WTC11 (cell line): Measurements from ENCODE around the gene PMS1. TPM values are rescaled to one million over a fixed set of nuclear protein-coding genes. Genes with fewer than 3 reads are reported as not detected.

Source experiments
- ATAC-seq: fragments of 200-7000 bp; cut with Tn5 transposase; 2 replicates; pipeline ENCODE4 v1.10.0; 2021; ENCODE audit warnings: mild to moderate bottlenecking, moderate library complexity
- CTCF ChIA-PET: fragments of 300-600 bp; sonication (Branson Sonifier 250); formaldehyde crosslinking; loops from one replicate; lab custom pipeline; 2021; ENCODE audit warnings: antibody characterized with exemption; lab: Charles Lee
- POLR2A ChIA-PET: fragments of 350-600 bp; sonication (Branson Sonifier 250); formaldehyde crosslinking; loops from one replicate; lab custom pipeline; 2021; ENCODE audit warnings: antibody characterized with exemption; lab: Charles Lee
- DNase-seq: peaks from one replicate; pipeline ENCODE4 v3.0.0; 2021; ENCODE audit warnings: low spot score
- H3K27ac Mint-ChIP-seq: 2 replicates; pipeline ENCODE4 v1.8.0; 2021; ENCODE audit warnings: mixed read lengths
- H3K27me3 Mint-ChIP-seq: 2 replicates; pipeline ENCODE4 v1.8.0; 2021; ENCODE audit warnings: low read depth, mild to moderate bottlenecking, moderate library complexity, mixed read lengths
- H3K36me3 Mint-ChIP-seq: 2 replicates; pipeline ENCODE4 v1.8.0; 2021; ENCODE audit warnings: mixed read lengths
- H3K4me1 Mint-ChIP-seq: 2 replicates; pipeline ENCODE4 v1.8.0; 2022; ENCODE audit warnings: mixed read lengths
- H3K4me3 Mint-ChIP-seq: 2 replicates; pipeline ENCODE4 v1.8.0; 2021; ENCODE audit warnings: mild to moderate bottlenecking, moderate library complexity, mixed read lengths
- H3K9me3 Mint-ChIP-seq: 2 replicates; pipeline ENCODE4 v1.8.0; 2021; ENCODE audit warnings: mixed read lengths
- CREM ChIP-seq: sonication (generic); formaldehyde crosslinking; IDR thresholded peaks from 2 replicates; pipeline ENCODE4 v1.8.1; 2022; ENCODE audit warnings: mild to moderate bottlenecking, missing genetic modification reagents, moderate library complexity
- GRHL2 ChIP-seq: fragments of 250-450 bp; sonication (Bioruptor Pico); IDR thresholded peaks from 2 replicates; pipeline ENCODE4 v1.8.0; 2022; ENCODE audit warnings: mild to moderate bottlenecking, moderate library complexity; ENCODE audit not compliant: insufficient replicate concordance, severe bottlenecking
- GTF2I ChIP-seq: fragments of 250-450 bp; sonication (Bioruptor Pico); conservative IDR thresholded peaks from 2 replicates; pipeline ENCODE4 v1.4.0; 2021; ENCODE audit warnings: mild to moderate bottlenecking
- NFE2L1 ChIP-seq: sonication (generic); formaldehyde crosslinking; IDR thresholded peaks from 2 replicates; pipeline ENCODE4 v1.8.1; 2023; ENCODE audit warnings: missing genetic modification reagents
- PRRX2 ChIP-seq: fragments of 250-450 bp; sonication (Bioruptor Pico); IDR thresholded peaks from 2 replicates; pipeline ENCODE4 v1.8.0; 2021; ENCODE audit warnings: mild to moderate bottlenecking
- RELA ChIP-seq: sonication (generic); formaldehyde crosslinking; IDR thresholded peaks from 2 replicates; pipeline ENCODE4 v1.8.1; 2022; ENCODE audit warnings: missing genetic modification reagents, mild to moderate bottlenecking, borderline replicate concordance
- total RNA-seq: library from RNA; stranded (reverse); gene quantifications from 3 replicates; pipeline ENCODE4 v1.2.3, GENCODE V29; 2021
- TF ChIP-seq, protein P1 (sequence below): fragments of 250-450 bp; sonication (Bioruptor Pico); IDR thresholded peaks from 2 replicates; pipeline ENCODE4 v1.9.0; 2021; ENCODE audit warnings: mild to moderate bottlenecking
- TF ChIP-seq, protein P2 (sequence below): sonication (generic); formaldehyde crosslinking; IDR thresholded peaks from 2 replicates; pipeline ENCODE4 v1.8.0; 2022; ENCODE audit warnings: missing genetic modification reagents
- TF ChIP-seq, protein P3 (sequence below): sonication (generic); formaldehyde crosslinking; IDR thresholded peaks from 2 replicates; pipeline ENCODE4 v1.8.0; 2022; ENCODE audit warnings: mild to moderate bottlenecking, missing genetic modification reagents
- TF ChIP-seq, protein P4 (sequence below): sonication (generic); formaldehyde crosslinking; IDR thresholded peaks from 2 replicates; pipeline ENCODE4 v1.8.1; 2023; ENCODE audit warnings: mild to moderate bottlenecking, missing genetic modification reagents, moderate library complexity
- TF ChIP-seq, protein P5 (sequence below): sonication (generic); formaldehyde crosslinking; IDR thresholded peaks from 2 replicates; pipeline ENCODE4 v1.8.1; 2023; ENCODE audit warnings: mild to moderate bottlenecking, missing genetic modification reagents
- TF ChIP-seq, protein P6 (sequence below): sonication (generic); formaldehyde crosslinking; IDR thresholded peaks from 2 replicates; pipeline ENCODE4 v1.8.0; 2022; ENCODE audit warnings: mild to moderate bottlenecking, missing genetic modification reagents
- TF ChIP-seq, protein P7 (sequence below): fragments of 250-450 bp; sonication (Bioruptor Pico); conservative IDR thresholded peaks from 2 replicates; pipeline ENCODE4 v1.9.0; 2021; ENCODE audit warnings: mild to moderate bottlenecking

PMS1 gene
- total RNA-seq, 1 experiment from 2014 or later = 49.8 TPM

DNA sequence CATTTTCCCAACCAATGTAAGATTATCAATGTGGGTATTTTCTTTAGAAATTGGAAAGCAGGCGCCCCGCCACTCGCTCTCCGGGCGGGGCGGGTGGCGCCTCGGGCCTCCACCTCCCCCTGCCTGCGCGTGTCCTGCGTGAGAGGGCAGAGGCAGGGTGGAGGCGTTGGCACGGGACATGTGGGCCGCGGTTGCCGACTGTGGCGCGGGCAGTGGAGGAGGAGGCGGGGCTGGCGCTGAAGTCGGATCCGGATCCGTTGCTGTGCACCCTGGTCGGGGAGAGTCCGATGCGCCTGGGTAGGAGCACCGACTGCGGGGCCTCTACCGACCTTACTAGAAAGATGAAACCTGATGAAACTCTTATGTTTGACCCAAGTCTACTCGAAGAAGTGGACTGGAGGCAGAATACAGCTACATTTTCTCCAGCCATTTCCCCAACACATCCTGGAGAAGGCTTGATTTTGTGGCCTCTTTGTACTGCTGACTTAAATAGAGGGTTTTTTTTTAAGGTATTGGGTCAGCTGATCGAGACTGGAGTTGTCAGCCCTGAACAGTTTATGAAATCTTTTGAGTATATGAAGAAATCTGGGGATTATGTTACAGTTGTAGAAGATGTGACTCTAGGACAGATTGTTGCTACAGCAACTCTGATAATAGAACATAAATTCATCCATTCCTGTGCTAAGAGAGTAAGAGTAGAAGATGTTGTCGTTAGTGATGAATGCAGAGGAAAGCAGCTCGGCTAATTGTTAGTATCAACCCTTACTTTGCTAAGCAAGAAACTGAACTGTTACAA is 37.9 kb downstream of the PMS1 start (continued):
- TF ChIP-seq, protein P1, sequence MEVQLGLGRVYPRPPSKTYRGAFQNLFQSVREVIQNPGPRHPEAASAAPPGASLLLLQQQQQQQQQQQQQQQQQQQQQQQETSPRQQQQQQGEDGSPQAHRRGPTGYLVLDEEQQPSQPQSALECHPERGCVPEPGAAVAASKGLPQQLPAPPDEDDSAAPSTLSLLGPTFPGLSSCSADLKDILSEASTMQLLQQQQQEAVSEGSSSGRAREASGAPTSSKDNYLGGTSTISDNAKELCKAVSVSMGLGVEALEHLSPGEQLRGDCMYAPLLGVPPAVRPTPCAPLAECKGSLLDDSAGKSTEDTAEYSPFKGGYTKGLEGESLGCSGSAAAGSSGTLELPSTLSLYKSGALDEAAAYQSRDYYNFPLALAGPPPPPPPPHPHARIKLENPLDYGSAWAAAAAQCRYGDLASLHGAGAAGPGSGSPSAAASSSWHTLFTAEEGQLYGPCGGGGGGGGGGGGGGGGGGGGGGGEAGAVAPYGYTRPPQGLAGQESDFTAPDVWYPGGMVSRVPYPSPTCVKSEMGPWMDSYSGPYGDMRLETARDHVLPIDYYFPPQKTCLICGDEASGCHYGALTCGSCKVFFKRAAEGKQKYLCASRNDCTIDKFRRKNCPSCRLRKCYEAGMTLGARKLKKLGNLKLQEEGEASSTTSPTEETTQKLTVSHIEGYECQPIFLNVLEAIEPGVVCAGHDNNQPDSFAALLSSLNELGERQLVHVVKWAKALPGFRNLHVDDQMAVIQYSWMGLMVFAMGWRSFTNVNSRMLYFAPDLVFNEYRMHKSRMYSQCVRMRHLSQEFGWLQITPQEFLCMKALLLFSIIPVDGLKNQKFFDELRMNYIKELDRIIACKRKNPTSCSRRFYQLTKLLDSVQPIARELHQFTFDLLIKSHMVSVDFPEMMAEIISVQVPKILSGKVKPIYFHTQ (CRISPR knock-in tag) = no peak
- TF ChIP-seq, protein P2, sequence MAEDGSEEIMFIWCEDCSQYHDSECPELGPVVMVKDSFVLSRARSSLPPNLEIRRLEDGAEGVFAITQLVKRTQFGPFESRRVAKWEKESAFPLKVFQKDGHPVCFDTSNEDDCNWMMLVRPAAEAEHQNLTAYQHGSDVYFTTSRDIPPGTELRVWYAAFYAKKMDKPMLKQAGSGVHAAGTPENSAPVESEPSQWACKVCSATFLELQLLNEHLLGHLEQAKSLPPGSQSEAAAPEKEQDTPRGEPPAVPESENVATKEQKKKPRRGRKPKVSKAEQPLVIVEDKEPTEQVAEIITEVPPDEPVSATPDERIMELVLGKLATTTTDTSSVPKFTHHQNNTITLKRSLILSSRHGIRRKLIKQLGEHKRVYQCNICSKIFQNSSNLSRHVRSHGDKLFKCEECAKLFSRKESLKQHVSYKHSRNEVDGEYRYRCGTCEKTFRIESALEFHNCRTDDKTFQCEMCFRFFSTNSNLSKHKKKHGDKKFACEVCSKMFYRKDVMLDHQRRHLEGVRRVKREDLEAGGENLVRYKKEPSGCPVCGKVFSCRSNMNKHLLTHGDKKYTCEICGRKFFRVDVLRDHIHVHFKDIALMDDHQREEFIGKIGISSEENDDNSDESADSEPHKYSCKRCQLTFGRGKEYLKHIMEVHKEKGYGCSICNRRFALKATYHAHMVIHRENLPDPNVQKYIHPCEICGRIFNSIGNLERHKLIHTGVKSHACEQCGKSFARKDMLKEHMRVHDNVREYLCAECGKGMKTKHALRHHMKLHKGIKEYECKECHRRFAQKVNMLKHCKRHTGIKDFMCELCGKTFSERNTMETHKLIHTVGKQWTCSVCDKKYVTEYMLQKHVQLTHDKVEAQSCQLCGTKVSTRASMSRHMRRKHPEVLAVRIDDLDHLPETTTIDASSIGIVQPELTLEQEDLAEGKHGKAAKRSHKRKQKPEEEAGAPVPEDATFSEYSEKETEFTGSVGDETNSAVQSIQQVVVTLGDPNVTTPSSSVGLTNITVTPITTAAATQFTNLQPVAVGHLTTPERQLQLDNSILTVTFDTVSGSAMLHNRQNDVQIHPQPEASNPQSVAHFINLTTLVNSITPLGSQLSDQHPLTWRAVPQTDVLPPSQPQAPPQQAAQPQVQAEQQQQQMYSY (CRISPR knock-in tag) = no peak
- no peak for TF ChIP-seq GTF2I (CRISPR knock-in tag)

DNA sequence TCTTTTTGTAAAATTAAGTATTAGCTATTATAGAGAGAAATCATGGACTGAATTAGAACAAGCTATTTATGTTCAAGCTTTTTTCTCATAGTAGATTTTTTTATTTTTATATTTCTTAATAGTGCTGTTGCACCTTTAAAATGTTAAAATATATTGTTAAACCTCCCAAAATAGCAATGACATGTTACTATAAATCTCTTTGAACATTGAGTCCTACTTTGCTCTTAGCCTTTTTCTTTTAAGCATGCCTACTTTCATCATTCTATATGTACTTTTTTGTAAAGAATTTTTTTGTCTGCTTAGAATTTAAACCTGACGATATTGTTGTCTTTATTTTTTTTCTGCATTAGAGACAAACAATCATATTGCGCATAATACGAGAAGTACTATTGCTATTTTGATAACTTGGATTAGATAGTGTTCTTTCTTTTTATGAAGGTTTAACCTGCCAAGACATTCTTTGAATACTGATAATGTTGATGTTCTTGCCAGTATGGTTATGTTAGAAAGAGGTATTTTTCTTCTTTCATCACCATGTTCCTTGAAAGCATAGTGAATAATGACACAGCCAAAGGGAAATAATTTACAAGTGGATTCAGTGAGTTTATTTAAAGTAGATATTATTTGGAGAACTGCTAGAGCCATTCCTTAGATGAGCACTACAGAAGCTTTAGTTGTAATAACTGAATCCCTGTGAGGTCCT is 40.6 kb downstream of the PMS1 start:
- Mint-ChIP-seq H3K4me1 (peaks cover 21% of the 10 kb centered on the region), H3K27ac (no peak overlapping the region), H3K36me3 (0 out of 2 replicates have a peak, but pooled peaks cover 2% of the 10 kb centered on the region), H3K4me3 (no peak overlapping the region), H3K27me3 (no peaks in the 10 kb centered on the region), H3K9me3 (no peaks in the 10 kb centered on the region)
- POLR2A ChIA-PET = no interaction called here
- TF ChIP-seq NFE2L1 = no peak
- no peak for TF ChIP-seq GRHL2 (CRISPR knock-in tag)
- TF ChIP-seq, protein P3, sequence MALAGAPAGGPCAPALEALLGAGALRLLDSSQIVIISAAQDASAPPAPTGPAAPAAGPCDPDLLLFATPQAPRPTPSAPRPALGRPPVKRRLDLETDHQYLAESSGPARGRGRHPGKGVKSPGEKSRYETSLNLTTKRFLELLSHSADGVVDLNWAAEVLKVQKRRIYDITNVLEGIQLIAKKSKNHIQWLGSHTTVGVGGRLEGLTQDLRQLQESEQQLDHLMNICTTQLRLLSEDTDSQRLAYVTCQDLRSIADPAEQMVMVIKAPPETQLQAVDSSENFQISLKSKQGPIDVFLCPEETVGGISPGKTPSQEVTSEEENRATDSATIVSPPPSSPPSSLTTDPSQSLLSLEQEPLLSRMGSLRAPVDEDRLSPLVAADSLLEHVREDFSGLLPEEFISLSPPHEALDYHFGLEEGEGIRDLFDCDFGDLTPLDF (CRISPR knock-in tag) = no peak
- TF ChIP-seq, protein P4, sequence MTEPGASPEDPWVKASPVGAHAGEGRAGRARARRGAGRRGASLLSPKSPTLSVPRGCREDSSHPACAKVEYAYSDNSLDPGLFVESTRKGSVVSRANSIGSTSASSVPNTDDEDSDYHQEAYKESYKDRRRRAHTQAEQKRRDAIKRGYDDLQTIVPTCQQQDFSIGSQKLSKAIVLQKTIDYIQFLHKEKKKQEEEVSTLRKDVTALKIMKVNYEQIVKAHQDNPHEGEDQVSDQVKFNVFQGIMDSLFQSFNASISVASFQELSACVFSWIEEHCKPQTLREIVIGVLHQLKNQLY (CRISPR knock-in tag) = no peak
- TF ChIP-seq, protein P5, sequence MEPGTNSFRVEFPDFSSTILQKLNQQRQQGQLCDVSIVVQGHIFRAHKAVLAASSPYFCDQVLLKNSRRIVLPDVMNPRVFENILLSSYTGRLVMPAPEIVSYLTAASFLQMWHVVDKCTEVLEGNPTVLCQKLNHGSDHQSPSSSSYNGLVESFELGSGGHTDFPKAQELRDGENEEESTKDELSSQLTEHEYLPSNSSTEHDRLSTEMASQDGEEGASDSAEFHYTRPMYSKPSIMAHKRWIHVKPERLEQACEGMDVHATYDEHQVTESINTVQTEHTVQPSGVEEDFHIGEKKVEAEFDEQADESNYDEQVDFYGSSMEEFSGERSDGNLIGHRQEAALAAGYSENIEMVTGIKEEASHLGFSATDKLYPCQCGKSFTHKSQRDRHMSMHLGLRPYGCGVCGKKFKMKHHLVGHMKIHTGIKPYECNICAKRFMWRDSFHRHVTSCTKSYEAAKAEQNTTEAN (CRISPR knock-in tag) = no peak
- TF ChIP-seq RELA (CRISPR knock-in tag) = no peak
- TF ChIP-seq, protein P6, sequence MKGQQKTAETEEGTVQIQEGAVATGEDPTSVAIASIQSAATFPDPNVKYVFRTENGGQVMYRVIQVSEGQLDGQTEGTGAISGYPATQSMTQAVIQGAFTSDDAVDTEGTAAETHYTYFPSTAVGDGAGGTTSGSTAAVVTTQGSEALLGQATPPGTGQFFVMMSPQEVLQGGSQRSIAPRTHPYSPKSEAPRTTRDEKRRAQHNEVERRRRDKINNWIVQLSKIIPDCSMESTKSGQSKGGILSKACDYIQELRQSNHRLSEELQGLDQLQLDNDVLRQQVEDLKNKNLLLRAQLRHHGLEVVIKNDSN (CRISPR knock-in tag) = no peak
- TF ChIP-seq, protein P7, sequence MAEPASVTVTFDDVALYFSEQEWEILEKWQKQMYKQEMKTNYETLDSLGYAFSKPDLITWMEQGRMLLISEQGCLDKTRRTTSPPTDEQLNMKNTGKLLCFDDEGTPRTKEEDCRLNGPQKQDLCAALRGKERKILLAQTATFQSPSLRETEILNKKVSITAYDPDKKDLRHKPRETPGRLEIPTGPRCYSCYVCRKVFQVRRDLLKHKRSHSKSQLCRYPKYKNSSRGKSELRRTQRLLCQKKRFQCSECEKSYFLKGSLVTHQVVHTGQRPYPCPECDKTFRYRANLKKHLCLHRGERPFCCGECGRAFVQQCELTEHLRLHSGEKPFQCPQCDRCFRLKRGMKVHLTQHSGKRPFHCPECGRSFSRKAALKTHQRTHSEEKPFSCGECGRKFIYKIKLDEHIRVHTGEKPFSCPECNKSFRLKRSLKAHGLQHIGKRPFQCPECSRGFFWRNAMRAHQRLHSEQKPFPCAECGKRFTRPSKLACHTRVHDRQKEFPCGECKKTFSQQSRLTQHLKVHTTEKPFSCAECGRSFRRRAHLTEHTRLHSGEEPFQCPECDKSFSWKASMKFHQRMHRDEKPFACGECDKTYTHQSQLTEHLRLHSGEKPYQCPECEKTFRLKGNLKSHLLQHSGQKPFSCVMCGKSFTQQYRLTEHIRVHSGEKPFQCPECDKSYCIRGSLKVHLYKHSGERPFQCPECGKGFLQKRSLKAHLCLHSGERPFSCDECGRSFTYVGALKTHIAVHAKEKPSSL (CRISPR knock-in tag) = no peak
- no peak for TF ChIP-seq CREM (CRISPR knock-in tag)
- no peak for TF ChIP-seq PRRX2 (CRISPR knock-in tag)
- no peak for ATAC-seq
- DNase-seq = no peak
- CTCF ChIA-PET = no interaction called here
